T-helper 17 cell (primary cell): Measurements from ENCODE around the gene OLFM3. TPM values are rescaled to one million over a fixed set of nuclear protein-coding genes. Genes with fewer than 3 reads are reported as not detected.

Experiments
- ATAC-seq: fragments of 150-1000 bp; cut with Tn5 transposase; 2 replicates; pipeline ENCODE4 v1.10.0; 2021; ENCODE audit warnings: mild to moderate bottlenecking, moderate library complexity
- DNase-seq, 3 donors: peaks; one replicate each; pipeline versions ENCODE4 v3.0.0 to v3.0.0-alpha.2; 2020 to 2021
- H3K9me3 ChIP-seq: one replicate; pipeline ENCODE4 v1.7.0; 2013; ENCODE audit warnings: low read length, mild to moderate bottlenecking; ENCODE audit not compliant: control insufficient read depth, poor library complexity, severe bottlenecking
- H3K27ac Mint-ChIP-seq: one replicate; pipeline ENCODE4 v1.8.0; 2022; ENCODE audit warnings: mild to moderate bottlenecking, moderate library complexity, mixed read lengths
- H3K27me3 Mint-ChIP-seq: one replicate; pipeline ENCODE4 v1.8.0; 2022; ENCODE audit warnings: mixed read lengths
- H3K36me3 Mint-ChIP-seq: one replicate; pipeline ENCODE4 v1.8.0; 2022; ENCODE audit warnings: low read depth, mixed read lengths
- H3K4me1 Mint-ChIP-seq: one replicate; pipeline ENCODE4 v1.8.0; 2022; ENCODE audit warnings: mild to moderate bottlenecking, mixed read lengths
- H3K4me3 Mint-ChIP-seq: one replicate; pipeline ENCODE4 v1.8.0; 2022; ENCODE audit warnings: mild to moderate bottlenecking, moderate library complexity, mixed read lengths
- total RNA-seq, 4 donors: library from RNA in 2 of 4; stranded (reverse) in 2 of 4; gene quantifications; one replicate each; pipeline ENCODE4 v1.2.3 and lab custom pipeline; 2022 to 2026

The OLFM3 gene
- total RNA-seq, 2 donors from 2014 or later: not detected

- Mint-ChIP-seq H3K27ac (no peak overlapping the region), H3K4me3 (no peak overlapping the region)
- ATAC-seq: no peak
Measured at GRCh38 chr1:101797722-101798121, 199.0 kb downstream of the OLFM3 start.

DNA sequence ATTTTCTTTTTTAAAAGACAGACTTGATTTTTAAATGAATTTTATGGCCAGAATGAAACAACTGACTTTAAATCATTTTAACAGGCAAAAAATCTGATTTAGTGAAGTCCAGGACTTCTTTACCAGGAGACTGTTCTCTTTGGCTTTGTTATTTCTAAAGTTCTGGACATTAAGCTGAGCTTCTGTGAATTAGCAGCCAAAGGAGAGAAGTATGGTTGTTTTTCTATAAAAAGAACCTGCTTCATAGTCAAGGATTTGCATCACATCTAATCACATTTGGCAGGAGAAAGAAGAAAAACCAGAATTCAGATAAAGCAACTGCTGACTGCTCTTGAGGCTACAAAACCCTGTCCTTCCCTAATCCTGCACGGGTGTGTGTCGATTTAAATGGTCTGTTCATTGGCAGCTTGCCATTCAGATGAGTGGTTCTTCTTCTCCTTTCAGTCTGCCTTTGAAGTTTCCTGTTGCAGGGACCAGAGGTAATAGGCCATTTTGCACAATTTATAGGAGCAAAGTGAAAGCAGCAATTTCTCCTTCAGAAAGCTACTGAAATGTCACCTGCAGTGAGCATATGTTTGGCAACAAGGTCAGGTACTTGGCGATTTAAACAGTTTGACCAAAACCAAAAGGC, 215.4 kb downstream of the OLFM3 start:
- no peak for DNase-seq

More at GRCh38 chr1:101797722-101798121, 199.0 kb downstream of the OLFM3 start:
- Mint-ChIP-seq H3K27me3 (no peaks in the 10 kb centered on the region), H3K4me1 (no peaks in the 10 kb centered on the region), H3K36me3 (no peaks in the 10 kb centered on the region)
- no peak for DNase-seq
- no peaks in the 10 kb centered on the region for H3K9me3 ChIP-seq

DNA sequence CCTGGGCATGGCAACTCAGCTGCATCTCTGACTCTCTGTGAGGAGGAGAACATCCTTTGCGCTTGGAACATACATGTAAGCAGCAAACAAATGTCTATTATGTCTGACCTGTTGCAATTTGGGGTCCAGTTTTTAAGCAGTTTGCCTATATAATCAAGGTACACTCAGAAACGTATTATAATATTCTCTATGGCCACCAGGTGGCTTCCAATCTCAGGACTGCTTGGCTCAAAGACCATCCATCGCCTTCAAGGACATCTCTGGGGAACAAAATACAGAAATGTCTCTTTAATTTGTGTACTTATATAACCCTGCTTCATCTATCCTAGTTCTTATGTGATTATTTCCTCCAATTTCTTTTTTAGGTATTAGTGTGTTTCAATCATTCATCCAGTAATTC, 227.2 kb downstream of the OLFM3 start:
- ATAC-seq: no peak
- no peaks in the 10 kb centered on the region for H3K9me3 ChIP-seq
- Mint-ChIP-seq H3K27ac (no peak overlapping the region), H3K4me3 (no peak overlapping the region), H3K36me3 (no peaks in the 10 kb centered on the region), H3K27me3 (peaks cover 6% of the 10 kb centered on the region), H3K4me1 (no peaks in the 10 kb centered on the region)
- DNase-seq: no peak

More for the DNA sequence above, 215.4 kb downstream of the OLFM3 start:
- no peaks in the 10 kb centered on the region for H3K9me3 ChIP-seq
- no peak for ATAC-seq
- Mint-ChIP-seq H3K27me3 (peaks cover 11% of the 10 kb centered on the region), H3K4me1 (no peaks in the 10 kb centered on the region), H3K4me3 (no peak overlapping the region), H3K27ac (no peak overlapping the region), H3K36me3 (no peaks in the 10 kb centered on the region)

- Mint-ChIP-seq H3K27ac (no peak overlapping the region), H3K36me3 (no peaks in the 10 kb centered on the region), H3K4me3 (no peak overlapping the region), H3K27me3 (no peaks in the 10 kb centered on the region), H3K4me1 (no peaks in the 10 kb centered on the region)
- ATAC-seq: no peak
- no peak for DNase-seq
- H3K9me3 ChIP-seq: no peaks in the 10 kb centered on the region
Measured at GRCh38 chr1:101757985-101758384, 238.7 kb downstream of the OLFM3 start.

- H3K9me3 ChIP-seq: no peaks in the 10 kb centered on the region
- Mint-ChIP-seq H3K4me1 (no peaks in the 10 kb centered on the region), H3K4me3 (no peak overlapping the region), H3K36me3 (no peaks in the 10 kb centered on the region), H3K27ac (no peak overlapping the region), H3K27me3 (no peaks in the 10 kb centered on the region)
- no peak for ATAC-seq
- no peak for DNase-seq
Measured at GRCh38 chr1:101756411-101756810, 240.3 kb downstream of the OLFM3 start.
